Gastrocnemius medialis (tissue), 4 donors: Measurements from ENCODE around the gene GALNT17.

ENCODE experiments used
- CTCF ChIP-seq, 5 experiments: fragments of 450-650 bp in 3 of 5; fragments of 200-600 bp in 2 of 5; sonication (generic) in 2 of 5; IDR thresholded peaks in 4 of 5; conservative IDR thresholded peaks in 1 of 5; 1 replicate in 4 of 5; 2 replicates in 1 of 5; pipeline ENCODE4 v1.5.1; 2016 to 2019; ENCODE audit warnings: antibody characterized with exemption in 5 of 5, mild to moderate bottlenecking in 3 of 5, moderate library complexity in 3 of 5
- POLR2A ChIP-seq, 2 donors: fragments of 450-650 bp; IDR thresholded peaks; one replicate each; pipeline ENCODE4 v1.6.1; 2017; ENCODE audit warnings: antibody characterized with exemption in 2 of 2, mild to moderate bottlenecking in 2 of 2, moderate library complexity in 2 of 2

DNA sequence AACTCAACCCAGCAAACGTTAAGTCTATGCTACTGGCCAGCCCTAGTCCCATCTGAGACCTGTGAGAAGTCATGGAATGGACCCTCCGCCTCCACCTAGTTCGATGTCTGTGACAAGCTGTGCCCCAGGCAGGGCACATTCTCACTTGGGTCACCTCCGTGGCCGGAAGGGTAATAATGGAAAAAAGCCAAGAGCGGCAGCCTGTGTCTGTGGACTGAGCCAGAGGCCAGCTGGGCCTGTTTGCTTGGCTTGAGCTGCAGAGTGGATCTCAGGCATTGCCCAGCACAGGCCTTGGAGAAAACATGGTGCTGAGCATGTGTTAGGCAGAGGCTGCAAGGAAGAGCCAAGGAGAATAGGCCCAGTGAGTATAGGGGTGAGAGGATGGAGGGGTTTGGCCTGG, 97.8 kb downstream of the GALNT17 start:
- TF ChIP-seq CTCF (IDR thresholded peaks at IDR 0.05 in 4 of 5, conservative IDR thresholded peaks at IDR 0.05 in 1 of 5) (no peak), POLR2A (IDR thresholded peaks at IDR 0.05) (no peak)
